NCI-H2081 treated with DMSO at 0.1 percent for 48 hours (cell line): ENCODE data around the gene ZSCAN9.
A peak's percentile ranks its signal among the peaks of the same experiment; 100 is the strongest.

Experiments
- DNase-seq: peaks from one replicate; lab custom pipeline; 2025; lab: John Stamatoyannopoulos, UW

ZSCAN9 gene

GRCh38 chr6:28220257-28221133 lies 4.6 kb upstream of the ZSCAN9 start:
- DNase-seq = no peak

GRCh38 chr6:28224131-28225055 lies 682 bp upstream of the ZSCAN9 start:
- no peak for DNase-seq

DNA sequence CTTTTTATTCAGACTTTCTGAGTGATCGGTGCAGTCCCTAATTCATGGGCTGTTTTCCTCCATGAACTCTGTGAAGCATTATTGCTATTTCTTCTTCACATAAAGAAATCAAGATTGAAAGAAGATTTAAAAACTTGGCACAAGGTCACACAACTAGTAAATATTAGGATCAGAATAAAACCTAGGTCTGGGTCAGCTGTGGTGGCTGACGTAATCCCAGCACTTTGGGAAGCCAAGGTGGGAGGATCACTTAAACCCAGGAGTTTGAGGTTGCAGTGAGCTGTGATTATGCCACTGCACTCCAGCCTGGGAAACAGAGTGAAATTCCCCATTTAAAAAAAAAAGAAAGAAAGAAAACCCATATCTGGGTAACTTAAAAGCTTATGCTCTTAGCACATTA lies 1.4 kb downstream of the ZSCAN9 start:
- DNase-seq = no peak

DNA sequence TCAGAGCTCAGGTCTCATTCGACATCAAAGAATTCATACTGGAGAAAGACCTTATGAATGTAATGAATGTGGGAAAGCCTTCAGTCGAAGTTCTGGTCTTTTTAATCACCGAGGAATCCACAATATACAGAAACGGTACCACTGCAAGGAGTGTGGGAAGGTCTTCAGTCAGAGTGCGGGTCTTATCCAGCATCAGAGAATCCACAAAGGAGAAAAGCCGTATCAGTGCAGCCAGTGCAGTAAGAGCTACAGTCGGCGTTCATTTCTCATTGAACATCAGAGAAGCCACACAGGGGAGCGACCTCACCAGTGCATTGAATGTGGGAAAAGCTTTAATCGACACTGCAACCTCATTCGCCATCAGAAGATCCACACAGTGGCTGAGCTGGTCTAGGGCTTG lies 7.7 kb downstream of the ZSCAN9 start:
- no peak for DNase-seq

- no peak for DNase-seq
These were observed 10.9 kb downstream of the ZSCAN9 start for GRCh38 chr6:28235912-28236452.

DNA sequence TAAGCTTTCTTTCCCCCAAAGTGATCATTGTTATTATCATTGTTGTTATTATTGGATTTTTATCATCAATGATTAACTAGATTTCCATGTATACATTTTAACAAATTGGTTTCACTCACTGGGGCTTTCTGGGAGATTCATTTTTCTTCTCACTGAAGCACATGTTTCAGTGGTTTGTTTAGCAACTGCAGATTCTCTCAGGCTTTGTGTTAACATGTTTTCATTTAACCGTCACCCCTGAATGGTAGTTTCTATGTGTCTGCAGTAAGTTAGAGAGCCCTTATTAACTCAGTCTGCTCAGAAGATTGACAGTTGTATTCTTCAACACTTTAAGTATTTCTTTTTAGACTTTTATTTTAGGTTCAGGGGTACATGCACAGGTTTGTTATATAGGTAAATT lies 14.6 kb downstream of the ZSCAN9 start:
- no peak for DNase-seq

DNA sequence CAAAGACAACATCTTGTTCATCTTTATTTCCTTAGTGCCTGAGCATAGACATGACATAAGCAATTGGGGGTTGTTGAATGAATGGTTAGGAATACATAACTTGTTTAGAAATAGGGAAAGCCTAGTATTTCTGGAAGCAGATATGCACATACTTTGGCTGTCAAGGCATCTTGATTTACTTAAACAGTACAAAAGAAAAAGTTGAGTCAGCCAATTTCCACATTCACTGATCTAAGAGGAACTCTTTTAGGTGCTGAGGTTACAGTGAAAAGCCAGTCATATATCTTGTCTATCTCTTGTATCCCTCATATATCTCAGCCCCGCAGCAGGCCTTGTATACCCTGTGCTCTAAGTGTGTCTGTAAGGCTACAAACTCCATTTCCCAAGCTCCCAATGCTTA lies 15.4 kb downstream of the ZSCAN9 start:
- no peak for DNase-seq

DNA sequence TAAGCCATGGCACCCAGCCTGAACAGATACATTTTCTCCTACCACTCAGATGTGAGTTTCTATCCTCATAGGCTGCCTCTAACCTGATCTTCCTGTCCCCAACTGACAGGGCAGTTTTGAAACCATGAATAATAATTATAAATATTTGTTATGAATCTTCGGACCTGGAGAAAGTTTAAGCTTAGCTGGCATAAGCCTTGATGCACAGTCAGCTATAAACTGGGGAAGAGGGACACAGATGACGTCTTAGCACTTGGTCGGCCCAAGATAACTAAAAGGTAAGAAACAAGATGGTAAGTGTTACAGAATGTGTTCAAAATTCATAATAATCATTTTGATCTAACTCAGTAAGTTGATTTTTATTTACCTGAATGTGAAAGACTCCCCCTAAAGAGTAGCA lies 18.9 kb downstream of the ZSCAN9 start:
- no peak for DNase-seq

DNA sequence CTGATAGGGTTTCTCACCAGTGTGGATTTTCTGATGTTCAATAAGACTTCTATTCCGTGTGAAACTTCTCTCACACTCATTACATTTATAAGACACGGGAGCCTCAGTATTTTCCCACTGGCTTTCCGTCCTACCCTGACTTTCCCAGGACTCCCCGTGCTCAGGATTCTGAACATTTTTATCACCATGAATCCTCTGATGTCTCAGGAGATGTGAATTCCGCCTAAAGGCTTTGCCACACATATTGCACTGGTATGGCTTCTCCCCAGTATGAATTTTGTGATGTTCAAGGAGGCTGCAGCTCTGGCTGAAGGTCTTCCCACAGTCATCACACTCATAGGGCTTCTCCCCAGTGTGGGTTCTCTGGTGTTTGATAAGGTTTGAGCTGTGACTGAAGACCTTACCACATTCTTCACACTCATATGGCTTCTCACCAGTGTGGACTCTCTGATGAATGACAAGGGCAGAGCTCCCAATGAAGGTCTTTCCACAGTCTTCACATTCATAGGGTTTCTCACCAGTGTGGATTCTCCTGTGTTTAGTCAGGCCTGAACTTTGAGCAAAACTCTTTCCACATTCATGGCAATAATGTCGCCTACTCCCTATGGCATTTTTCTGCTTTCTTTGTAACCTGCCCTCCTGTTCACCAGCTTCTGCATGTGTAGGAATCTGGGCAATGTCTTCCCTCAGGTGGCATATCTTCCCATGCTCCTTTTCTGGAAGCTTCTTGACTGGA lies 20.3 kb downstream of the ZSCAN9 start:
- DNase-seq = no peak

- DNase-seq = no peak
These were observed 23.8 kb downstream of the ZSCAN9 start for GRCh38 chr6:28248916-28249315.

DNA sequence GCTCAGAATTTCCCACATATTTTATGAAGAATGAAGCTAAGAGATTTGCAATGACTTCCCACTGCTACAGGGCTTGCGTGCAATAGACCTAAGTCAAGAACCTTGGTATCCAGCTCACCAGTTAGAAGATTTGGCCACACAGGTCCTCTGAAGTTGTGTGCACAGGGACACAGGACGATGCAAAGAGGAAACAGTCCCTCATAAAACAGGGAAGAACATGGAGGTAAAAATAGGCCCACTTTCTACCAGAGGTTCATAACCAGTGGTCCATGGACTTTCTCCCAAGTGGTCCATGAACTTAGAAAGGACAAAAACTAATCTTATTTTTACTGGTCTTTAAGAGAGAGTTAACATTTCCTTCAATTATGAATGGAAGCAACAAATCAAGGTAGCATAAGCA lies 25.7 kb downstream of the ZSCAN9 start:
- no peak for DNase-seq

- no peak for DNase-seq
These were observed 26.6 kb downstream of the ZSCAN9 start for GRCh38 chr6:28251661-28252008.

- DNase-seq = peak; percentile 29
These were observed 27.2 kb downstream of the ZSCAN9 start, which contains the start of gene ZKSCAN4 for GRCh38 chr6:28252009-28252975. ZKSCAN4 (minus strand) TSS chr6:28252269; CDS start chr6:28251980, 289 bp downstream.

DNA sequence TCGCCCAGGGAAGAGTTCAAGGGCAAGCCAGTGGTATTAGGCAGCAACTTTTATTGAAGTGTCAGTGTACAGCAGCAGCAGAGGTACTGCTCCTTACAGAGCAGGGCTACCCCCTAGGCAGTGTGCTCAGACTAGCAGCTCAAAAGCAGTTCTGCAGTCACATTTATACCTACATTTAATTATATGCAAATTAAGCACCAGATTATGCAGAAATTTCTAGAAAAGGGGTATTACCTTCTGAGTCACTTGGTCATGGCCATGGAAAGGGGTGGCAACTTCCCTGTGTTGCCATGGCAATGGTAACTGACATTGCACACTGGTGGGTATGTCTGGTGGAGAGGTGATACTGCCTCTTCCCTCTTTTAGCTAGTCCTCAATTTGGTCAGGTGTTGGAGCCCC lies 29.0 kb downstream of the ZSCAN9 start:
- no peak for DNase-seq

- no peak for DNase-seq
These were observed 32.0 kb downstream of the ZSCAN9 start for GRCh38 chr6:28257042-28257441.

GRCh38 chr6:28258877-28259777 lies 34.1 kb downstream of the ZSCAN9 start, which contains the start of gene NKAPL:
NKAPL (plus strand) TSS chr6:28259297; CDS start chr6:28259372, 75 bp downstream.
- DNase-seq = no peak

- no peak for DNase-seq
These were observed 38.8 kb downstream of the ZSCAN9 start for GRCh38 chr6:28263922-28264321.

DNA sequence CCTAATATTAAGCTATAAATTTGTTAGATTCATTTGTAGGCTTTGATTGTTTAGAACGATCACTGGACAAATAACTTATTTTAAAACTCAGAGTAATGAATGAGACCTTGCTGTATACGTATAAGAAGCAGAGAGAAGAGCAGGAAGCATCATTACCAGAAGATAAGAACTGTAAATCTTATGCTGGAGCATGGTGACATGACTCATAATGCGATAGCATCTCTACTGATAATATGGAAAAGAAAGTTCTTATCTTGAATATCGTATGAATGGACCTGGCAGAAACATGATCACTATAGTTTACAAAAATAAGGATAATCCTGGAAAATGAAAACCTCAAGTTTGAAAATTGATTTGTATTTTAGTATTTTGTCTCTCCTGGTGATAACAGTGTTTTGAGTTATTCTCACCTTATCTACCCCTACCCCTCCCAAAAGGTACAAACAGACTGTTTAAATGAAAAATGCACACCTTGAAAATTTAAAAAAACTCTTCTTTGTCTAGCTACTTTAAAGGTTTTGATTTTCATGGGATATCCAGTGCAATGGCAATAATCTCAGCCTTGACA lies 39.8 kb downstream of the ZSCAN9 start:
- no peak for DNase-seq

DNA sequence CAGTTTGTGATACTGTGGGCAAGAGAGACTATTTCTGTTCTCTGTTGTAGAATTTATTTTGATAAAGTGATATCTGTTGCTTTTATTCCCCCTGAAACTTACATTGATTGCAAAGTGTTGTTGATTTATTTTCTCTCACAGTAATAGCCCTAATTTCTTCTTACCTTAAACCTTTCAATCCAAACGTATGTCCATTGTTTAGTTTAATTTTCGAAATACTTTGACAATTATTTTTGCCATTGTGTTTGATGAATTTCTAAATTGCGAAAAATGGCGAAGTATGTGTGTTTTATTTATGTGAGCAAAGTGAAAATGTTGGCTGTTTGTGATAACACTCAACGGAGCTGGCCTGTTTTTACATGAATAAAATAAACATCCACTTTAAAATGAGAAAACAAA lies 41.5 kb downstream of the ZSCAN9 start:
- DNase-seq = no peak
